BLaER1 treated with 17β-estradiol and CSF1 and Interleukin-3, amounts not matched to agents 10 nM and 100 nM (cell line): ENCODE measurements around the gene CUX1.
A peak's percentile ranks its signal among the peaks of the same experiment; 100 is the strongest.

ENCODE experiments used
- H3K27ac ChIP-seq, 11 experiments: shearing (Covaris generic); formaldehyde crosslinking; 2 replicates each; pipeline ENCODE4 v1.8.1; 2022
- H3K27me3 ChIP-seq, 11 experiments: shearing (Covaris generic); formaldehyde crosslinking; 2 replicates each; pipeline ENCODE4 v1.8.1; 2022
- H3K36me3 ChIP-seq, 11 experiments: shearing (Covaris generic); formaldehyde crosslinking; 2 replicates each; pipeline ENCODE4 v1.8.1; 2022
- H3K4me1 ChIP-seq, 10 experiments: shearing (Covaris generic); formaldehyde crosslinking; 2 replicates each; pipeline ENCODE4 v1.8.1; 2022
- H3K4me2 ChIP-seq, 11 experiments: shearing (Covaris generic); formaldehyde crosslinking; 2 replicates each; pipeline ENCODE4 v1.8.1; 2022
- H3K4me3 ChIP-seq, 10 experiments: shearing (Covaris generic); formaldehyde crosslinking; 2 replicates each; pipeline ENCODE4 v1.8.1; 2022
- H3K9ac ChIP-seq, 11 experiments: shearing (Covaris generic); formaldehyde crosslinking; 2 replicates each; pipeline ENCODE4 v1.8.1; 2022
- H3K9me3 ChIP-seq, 11 experiments: shearing (Covaris generic); formaldehyde crosslinking; replicated peaks in 1 of 11; 2 replicates each; pipeline ENCODE4 v1.8.1; 2022
- H4K20me1 ChIP-seq, 11 experiments: shearing (Covaris generic); formaldehyde crosslinking; 2 replicates each; pipeline ENCODE4 v1.8.1; 2022
- Cebpa-rat ChIP-seq, 11 experiments: shearing (Covaris generic); IDR thresholded peaks; 2 replicates each; pipeline ENCODE4 v1.8.1; 2022

CUX1 gene

DNA sequence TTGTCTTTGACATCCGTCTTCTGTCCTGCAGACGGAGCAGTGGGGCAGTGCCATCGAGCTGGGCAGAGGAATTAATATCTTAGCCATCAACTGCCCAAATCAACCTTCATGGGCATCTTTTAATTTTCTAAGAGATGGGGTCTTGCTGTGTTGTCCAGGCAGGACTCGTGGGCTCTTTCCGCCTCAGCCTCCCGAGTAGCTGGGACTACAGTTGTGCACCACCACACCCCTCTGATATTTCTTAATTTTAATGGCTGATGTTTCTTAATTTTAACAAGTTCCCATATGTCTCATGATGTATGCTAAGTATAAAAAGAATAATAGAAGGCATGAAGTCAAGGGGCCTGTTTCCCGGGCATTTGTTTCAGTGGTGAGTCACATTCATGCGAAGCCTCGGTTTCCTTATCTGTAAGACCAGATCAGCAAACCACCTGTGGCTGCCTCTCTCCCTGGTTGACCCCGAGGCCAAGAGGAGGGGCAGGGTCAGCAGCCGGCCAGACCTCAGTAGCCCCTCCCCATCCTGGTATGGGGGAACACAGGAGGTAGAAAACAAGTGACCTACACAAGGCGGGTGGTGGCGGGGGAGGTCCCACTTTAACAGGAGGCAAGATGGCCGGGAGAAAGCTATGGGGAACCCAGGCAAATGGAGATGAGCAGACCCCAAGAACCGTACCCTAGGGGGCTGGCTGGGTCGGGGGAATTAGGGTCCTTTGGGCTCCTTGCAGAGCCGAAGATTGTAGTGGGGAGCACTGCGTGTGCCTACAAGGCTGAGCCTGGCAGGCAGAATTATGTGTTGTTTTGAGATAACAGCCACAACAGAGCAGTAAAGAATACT lies 85.5 kb downstream of the CUX1 start:
- Histone ChIP-seq H4K20me1 (peaks cover 89 to 100% (median 98%) of the 10 kb centered on the region in 11 experiments; a peak in 21 of 22 replicates), H3K27me3 (no peaks in the 10 kb centered on the region), H3K9me3 (no peaks in the 10 kb centered on the region), H3K4me1 (peaks cover 12 to 64% (median 51%) of the 10 kb centered on the region in 10 experiments), H3K4me2 (no peak overlapping the region; a peak in 1 of 22 replicates), H3K4me3 (no peak overlapping the region), H3K9ac (no peak overlapping the region), H3K27ac (no peak overlapping the region), H3K36me3 (peaks cover 0 to 63% (median 34%) of the 10 kb centered on the region in 11 experiments; a peak in 16 of 22 replicates)
- no peak for TF ChIP-seq Cebpa-rat (IDR thresholded peaks at IDR 0.05)

DNA sequence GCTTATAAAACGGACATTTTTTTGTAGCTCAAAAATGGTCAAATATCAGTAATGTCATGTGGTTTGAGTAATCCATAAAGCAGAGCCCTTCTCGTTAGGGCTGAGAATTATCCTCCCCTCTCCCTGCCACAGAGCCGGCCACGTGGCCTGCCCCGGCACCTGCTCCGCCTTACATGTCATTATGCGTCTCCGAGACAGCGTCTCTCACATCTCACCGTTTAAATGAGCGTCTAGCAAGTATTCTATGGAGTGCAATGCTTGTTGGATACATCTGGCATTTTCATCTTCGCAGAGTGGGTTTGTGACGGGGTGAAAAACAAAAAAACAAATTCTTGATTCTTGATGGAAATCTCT lies 86.1 kb downstream of the CUX1 start:
- Histone ChIP-seq H3K4me1 (peaks cover 8 to 67% (median 50%) of the 10 kb centered on the region in 10 experiments), H3K4me2 (no peak overlapping the region; a peak in 1 of 22 replicates), H3K36me3 (peaks cover 0 to 59% (median 34%) of the 10 kb centered on the region in 11 experiments; a peak in 16 of 22 replicates), H3K4me3 (no peak overlapping the region), H4K20me1 (peaks cover 89 to 100% (median 97%) of the 10 kb centered on the region in 11 experiments; a peak in 21 of 22 replicates), H3K27ac (no peak overlapping the region), H3K9me3 (no peaks in the 10 kb centered on the region), H3K27me3 (no peaks in the 10 kb centered on the region), H3K9ac (no peak overlapping the region)
- TF ChIP-seq Cebpa-rat (IDR thresholded peaks at IDR 0.05), result no peak

DNA sequence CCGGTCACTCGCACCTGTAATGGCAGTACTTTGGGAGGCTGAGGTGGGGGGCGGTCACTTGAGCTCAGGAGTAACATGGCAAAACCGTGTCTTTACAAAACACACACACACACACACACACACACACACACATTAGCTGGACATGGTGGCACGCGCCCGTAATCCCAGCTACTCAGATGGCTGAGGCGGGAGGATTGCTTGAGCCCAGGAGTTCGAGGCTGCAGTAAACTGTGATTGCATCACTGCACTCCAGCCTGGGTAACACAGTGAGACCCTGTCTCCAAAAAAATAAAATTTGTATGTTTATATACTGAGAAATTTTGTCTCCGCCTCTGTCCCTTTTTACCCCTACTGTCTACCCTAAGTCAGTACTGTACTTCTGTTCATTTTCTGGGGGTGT lies 86.6 kb downstream of the CUX1 start:
- no peak overlapping the region for H3K27ac ChIP-seq
- H3K4me2 ChIP-seq, result 0 out of 22 replicates have a peak overlapping the region, but pooled peaks of 1 of the 11 experiments have one; percentile 51
- peaks cover 89 to 100% (median 97%) of the 10 kb centered on the region in 11 experiments; a peak in 21 of 22 replicates for H4K20me1 ChIP-seq
- no peak for TF ChIP-seq Cebpa-rat (IDR thresholded peaks at IDR 0.05)
- H3K9me3 ChIP-seq, result no peaks in the 10 kb centered on the region
- H3K4me1 ChIP-seq, result peaks cover 8 to 68% (median 50%) of the 10 kb centered on the region in 10 experiments
- no peaks in the 10 kb centered on the region for H3K27me3 ChIP-seq
- H3K4me3 ChIP-seq, result no peak overlapping the region
- peaks cover 0 to 54% (median 29%) of the 10 kb centered on the region in 11 experiments; a peak in 15 of 22 replicates for H3K36me3 ChIP-seq
- H3K9ac ChIP-seq, result no peak overlapping the region

DNA sequence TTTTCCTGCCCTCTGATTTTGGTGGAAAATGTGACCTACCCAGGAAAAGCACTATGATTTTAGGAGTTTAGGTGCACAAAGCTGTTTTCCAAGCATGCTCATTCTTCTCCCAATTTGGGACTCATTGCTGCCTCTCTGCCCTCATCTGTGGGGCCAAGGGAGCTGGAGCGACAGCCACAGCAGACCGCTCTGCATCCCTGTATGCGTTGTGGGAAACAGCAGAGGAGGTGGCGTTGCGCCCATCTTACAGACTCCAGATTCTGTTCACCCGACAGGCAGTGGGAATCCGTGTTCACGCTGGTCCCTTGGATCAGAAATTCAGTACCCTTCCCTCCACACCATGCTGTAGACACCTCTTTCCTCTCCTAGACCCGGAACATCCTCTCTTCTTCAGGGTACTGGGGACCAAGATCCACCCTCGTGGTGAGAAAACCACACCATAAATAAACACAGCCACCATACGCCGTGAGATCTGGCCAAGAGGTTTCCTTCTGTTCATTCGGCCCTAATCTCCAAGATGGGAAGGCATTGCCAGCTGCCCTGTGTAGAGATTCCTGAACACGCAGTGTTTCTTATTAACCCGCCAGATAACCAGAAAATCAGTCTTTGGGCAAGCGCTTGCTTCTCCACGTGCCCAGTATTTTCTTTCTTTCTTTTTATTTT lies 87.9 kb downstream of the CUX1 start:
- Histone ChIP-seq H3K9ac (0 out of 22 replicates have a peak overlapping the region, but pooled peaks of 1 of the 11 experiments have one; percentile 13), H3K36me3 (peaks cover 0 to 56% (median 30%) of the 10 kb centered on the region in 11 experiments; a peak in 13 of 22 replicates), H3K27me3 (no peaks in the 10 kb centered on the region), H3K4me3 (no peak overlapping the region), H3K27ac (peak overlapping the region in 5 of 11 experiments; percentile 0 to 42 (median 37); a peak in 6 of 22 replicates), H3K9me3 (no peaks in the 10 kb centered on the region), H3K4me2 (peak overlapping the region in 6 of 11 experiments; percentile 7 to 80 (median 34); a peak in 9 of 22 replicates), H4K20me1 (peaks cover 84 to 100% (median 97%) of the 10 kb centered on the region in 11 experiments; a peak in 21 of 22 replicates), H3K4me1 (peaks cover 8 to 60% (median 44%) of the 10 kb centered on the region in 10 experiments)
- TF ChIP-seq Cebpa-rat (IDR thresholded peaks at IDR 0.05), result no peak

DNA sequence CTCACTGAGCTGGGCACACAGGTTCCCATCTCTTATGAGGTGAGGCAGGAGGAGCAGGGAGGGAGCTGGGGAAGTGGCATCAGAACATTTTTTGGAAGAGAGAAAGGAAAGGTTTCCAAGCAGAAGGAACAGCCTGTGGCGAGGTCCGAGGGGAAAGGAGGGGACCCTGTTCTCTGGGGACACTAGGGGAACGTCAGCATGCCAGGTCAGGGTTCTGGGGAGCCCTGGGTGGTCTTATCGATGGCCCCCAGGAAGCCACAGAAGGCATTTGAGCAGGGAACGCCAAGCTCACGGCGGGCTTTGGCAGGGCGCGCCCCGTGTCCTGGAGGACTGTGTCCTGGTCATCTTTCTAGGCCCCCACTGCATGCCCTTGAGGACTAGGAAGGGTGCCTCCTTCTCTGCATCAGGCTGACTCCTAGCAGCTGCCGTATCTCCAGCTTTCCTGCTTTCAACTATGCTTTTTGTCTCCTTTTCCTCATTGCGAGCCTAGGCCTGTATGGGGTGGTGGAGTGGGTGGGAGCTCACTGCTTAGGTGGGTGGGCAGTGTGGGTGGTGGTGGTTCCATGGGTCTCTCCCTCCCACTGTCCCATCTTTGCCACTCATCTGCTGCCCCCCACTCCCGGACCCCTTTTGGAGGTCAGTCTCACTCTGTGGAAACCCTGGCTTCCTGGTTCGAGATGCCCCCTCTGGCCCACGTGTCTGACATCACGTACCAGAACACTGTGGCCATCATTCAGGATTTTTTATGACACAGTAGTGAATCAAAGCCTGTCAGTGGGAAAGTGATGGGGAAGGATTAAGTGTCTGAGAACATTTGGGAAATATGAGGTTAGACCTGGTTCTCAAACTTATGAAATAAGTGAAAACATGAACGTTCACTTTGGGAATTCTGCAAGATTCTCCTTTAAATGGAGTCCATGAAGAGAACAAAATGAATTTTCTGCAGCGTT lies 89.1 kb downstream of the CUX1 start:
- peaks cover 8 to 57% (median 42%) of the 10 kb centered on the region in 10 experiments for H3K4me1 ChIP-seq
- H3K27ac ChIP-seq, result peak overlapping the region in 5 of 11 experiments; percentile 6 to 42 (median 26); a peak in 4 of 22 replicates
- no peak overlapping the region for H3K9ac ChIP-seq
- no peaks in the 10 kb centered on the region for H3K27me3 ChIP-seq
- H4K20me1 ChIP-seq, result peaks cover 84 to 99% (median 97%) of the 10 kb centered on the region in 11 experiments; a peak in 21 of 22 replicates
- H3K36me3 ChIP-seq, result peaks cover 0 to 59% (median 36%) of the 10 kb centered on the region in 11 experiments; a peak in 18 of 22 replicates
- no peaks in the 10 kb centered on the region for H3K9me3 ChIP-seq
- no peak overlapping the region; a peak in 1 of 22 replicates for H3K4me2 ChIP-seq
- no peak for TF ChIP-seq Cebpa-rat (IDR thresholded peaks at IDR 0.05)
- H3K4me3 ChIP-seq, result no peak overlapping the region

DNA sequence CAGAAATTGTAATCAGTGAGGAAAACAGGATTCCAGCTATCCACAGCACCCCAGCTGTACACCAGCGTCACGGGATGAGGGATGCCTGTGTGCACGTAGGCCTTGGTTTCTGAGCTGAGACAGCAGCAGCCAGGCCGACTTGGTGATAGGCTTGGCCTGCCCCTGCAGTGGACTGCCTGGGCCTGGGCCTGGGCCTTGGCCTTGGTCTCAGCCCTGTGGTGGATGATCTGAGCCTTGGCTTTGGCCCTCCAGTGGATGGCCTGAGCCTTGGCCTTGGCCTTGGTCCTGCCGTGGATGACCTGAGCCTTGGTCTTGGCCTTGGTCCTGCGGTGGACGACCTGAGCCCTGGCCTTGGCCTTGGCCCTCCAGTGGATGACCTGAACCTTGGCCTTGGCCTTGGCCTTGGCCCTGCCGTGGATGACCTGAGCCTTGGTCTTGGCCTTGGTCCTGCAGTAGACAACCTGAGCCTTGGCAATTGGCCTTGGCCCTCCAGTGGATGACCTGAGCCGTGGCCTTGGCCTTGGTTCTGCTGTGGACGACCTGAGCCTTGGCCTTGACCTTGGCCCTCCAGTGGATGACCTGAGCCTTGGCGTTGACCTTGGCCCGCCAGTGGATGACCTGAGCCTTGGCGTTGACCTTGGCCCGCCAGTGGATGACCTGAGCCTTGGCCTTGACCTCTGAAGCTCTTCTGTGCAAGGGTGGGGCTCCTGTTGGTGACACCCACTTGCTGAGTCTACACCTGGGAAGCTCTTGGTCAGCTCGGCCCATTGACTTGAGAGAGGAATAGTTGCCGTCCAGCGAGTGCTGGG lies 93.8 kb downstream of the CUX1 start:
- peaks cover 71 to 96% (median 90%) of the 10 kb centered on the region in 11 experiments; a peak in 21 of 22 replicates for H4K20me1 ChIP-seq
- peak overlapping the region in 8 of 11 experiments; percentile 39 to 70 (median 56); a peak in 14 of 22 replicates for H3K27ac ChIP-seq

More for the DNA sequence above, 93.8 kb downstream of the CUX1 start:
- H3K27me3 ChIP-seq, result no peaks in the 10 kb centered on the region
- no peak for TF ChIP-seq Cebpa-rat (IDR thresholded peaks at IDR 0.05)
- H3K9me3 ChIP-seq, result no peaks in the 10 kb centered on the region
- peak overlapping the region; percentile 33 to 80 (median 54) for H3K4me2 ChIP-seq
- H3K9ac ChIP-seq, result peak overlapping the region in 2 of 11 experiments; percentile 7 to 40; a peak in 3 of 22 replicates
- H3K36me3 ChIP-seq, result peaks cover 13 to 56% (median 39%) of the 10 kb centered on the region in 11 experiments
- H3K4me3 ChIP-seq, result no peak overlapping the region
- H3K4me1 ChIP-seq, result peaks cover 30 to 78% (median 60%) of the 10 kb centered on the region in 10 experiments
